HG03103 (cell line): ENCODE results near the gene GSS.

Experiments used
- ATAC-seq: cut with Tn5 transposase; IDR thresholded peaks from one replicate; pipeline ENCODE4 v1.9.1; 2021; ENCODE audit warnings: low read depth; ENCODE audit not compliant: unreplicated experiment

The GSS gene

DNA sequence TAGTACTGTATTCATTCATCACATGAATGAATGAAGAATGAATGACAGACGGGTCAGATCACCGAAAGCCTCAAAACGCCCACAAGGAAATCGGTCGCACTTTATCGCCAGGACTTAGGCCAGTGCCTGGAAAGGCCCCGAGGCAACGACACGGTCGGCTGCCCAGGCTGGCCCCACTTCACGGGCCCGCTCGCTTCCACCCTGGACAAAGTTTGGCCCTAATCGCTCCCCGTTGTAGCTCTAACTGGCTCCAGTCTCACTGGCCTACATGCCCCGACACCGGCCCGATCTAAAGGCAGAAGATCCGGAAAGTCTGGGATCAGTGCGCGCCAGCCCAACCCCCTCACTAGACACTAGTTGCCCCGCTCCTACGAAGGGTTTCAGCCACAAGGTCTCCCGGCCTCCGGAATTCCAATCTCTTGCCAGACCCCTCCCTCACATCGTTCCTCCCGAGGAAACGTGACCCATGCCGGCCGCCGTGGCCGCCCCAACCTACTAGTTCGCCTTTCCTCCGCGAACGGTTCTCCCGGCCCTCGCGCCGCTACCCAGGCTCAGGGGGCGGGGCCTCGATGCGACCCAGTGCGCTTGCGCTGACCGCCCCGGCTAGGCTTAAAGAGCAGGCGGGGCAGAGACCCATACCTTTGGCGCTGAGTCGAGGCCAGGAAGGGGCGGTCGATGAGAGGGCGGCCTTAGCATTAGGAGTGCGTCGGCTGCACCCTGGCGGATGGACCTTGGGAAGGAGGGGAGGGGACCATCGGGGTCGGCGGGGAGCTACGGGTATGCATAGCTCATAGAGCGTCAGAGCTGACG, at the start of gene GSS, which contains the start of gene MYH7B:
TSS of gene GSS (minus strand) at position 576 of the 810 bp plus-strand sequence. CDS start 3,954 bp downstream, outside the sequence.
TSS of gene MYH7B (plus strand) at position 638 of the 810 bp plus-strand sequence. CDS start 22,138 bp downstream, outside the sequence.
- ATAC-seq, result peak; percentile 81

- ATAC-seq, result no peak
Measured at GRCh38 chr20:35004749-35005462, 49.3 kb upstream of the GSS start.

GRCh38 chr20:35004051-35004725, 48.6 kb upstream of the GSS start:
- no peak for ATAC-seq

DNA sequence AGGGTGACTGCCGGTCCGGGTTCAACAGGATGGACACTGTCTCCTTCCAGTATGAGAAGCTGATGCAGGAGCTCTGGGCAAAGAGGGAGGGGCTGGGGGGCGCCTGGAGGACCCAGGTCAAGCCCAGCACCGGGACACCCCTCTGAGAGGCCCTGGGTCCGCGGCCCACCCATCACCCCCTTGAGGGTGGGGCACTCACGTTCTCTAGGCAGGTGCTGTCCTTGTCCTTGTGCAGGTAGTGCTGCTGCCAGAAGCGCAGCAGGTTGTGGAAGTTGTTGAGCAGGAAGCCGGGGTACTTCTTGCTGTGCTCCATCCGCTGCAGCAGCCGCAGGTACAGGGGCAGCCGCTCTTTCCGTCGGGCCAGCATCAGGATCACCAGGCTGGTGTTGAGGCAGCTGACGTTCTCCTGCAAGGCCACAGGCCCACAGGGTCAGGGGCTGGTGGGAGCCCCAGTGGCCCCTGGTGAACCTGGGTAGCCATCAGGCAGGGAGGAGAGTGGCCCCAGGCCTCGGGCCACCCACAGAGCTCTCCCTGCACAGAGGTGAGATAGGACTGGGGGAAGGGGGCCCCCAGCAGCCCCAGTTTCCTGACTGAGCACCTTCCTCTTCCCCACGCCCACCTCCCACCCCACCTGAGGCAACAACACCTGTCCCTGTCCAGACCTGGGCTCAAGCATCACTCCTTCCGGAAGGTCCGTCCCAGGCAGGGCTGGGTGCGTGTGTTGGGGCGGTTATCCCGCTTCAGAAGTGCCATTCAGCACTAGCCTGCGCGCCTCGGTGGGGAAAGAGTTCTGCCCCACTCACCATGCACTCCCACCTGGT, 47.8 kb upstream of the GSS start:
- no peak for ATAC-seq

- ATAC-seq, result no peak
Measured at GRCh38 chr20:35002426-35003210, 47.0 kb upstream of the GSS start.

DNA sequence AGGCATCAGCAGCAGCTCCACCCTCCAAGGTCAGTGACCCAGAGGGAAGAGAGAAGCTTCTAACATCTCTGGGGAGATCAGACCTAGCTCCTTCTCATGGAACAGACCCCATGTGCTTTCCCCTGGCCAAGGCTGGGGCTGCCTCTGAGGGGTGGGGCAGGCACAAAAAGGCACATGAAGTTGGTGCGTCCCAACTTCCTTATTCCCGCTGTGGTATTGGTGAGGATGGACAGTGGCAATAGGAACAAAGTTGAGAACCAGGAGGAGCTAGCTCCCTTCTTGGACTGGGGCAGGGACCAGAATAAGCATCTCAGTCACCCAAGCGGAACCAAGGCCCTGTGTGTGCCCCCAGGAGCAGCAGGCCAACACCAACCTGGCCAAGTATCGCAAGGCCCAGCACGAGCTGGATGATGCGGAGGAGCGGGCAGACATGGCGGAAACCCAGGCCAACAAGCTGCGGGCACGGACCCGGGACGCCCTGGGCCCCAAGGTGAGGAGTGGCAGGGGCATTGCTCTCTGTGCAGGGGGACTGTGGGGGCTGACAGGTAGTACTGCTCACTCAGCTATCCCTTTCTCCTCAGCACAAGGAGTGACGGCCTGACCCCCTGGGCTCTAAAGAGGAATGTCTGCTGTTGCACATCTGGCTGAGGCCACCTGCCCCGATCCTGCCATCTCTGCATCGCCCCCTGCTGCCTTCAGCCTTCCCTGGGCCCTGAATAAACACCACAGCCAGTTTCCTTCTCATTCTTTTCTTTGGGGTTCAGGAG, 46.2 kb upstream of the GSS start:
- ATAC-seq, result no peak

GRCh38 chr20:35000922-35001595, 45.5 kb upstream of the GSS start:
- ATAC-seq, result no peak

DNA sequence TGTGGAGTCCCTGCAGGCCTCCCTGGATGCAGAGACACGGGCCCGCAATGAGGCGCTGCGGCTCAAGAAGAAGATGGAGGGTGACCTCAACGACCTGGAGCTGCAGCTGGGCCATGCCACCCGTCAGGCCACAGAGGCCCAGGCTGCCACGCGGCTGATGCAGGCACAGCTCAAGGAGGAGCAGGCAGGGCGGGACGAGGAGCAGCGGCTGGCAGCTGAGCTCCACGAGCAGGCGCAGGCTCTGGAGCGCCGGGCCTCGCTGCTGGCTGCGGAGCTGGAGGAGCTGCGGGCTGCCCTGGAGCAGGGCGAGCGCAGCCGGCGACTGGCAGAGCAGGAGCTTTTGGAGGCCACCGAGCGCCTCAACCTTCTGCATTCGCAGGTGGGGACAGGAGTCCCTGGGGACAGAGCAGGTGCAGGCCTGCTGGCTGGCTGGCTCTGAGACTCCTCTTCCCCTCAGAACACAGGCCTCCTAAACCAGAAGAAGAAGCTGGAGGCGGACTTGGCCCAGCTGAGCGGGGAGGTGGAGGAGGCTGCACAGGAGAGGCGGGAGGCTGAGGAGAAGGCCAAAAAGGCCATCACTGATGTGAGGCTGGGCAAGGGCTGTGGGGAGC, 44.8 kb upstream of the GSS start:
- ATAC-seq, result no peak

- ATAC-seq, result no peak
Measured at GRCh38 chr20:34999782-35000181, 44.2 kb upstream of the GSS start.

GRCh38 chr20:34999021-34999451, 43.4 kb upstream of the GSS start:
- no peak for ATAC-seq

DNA sequence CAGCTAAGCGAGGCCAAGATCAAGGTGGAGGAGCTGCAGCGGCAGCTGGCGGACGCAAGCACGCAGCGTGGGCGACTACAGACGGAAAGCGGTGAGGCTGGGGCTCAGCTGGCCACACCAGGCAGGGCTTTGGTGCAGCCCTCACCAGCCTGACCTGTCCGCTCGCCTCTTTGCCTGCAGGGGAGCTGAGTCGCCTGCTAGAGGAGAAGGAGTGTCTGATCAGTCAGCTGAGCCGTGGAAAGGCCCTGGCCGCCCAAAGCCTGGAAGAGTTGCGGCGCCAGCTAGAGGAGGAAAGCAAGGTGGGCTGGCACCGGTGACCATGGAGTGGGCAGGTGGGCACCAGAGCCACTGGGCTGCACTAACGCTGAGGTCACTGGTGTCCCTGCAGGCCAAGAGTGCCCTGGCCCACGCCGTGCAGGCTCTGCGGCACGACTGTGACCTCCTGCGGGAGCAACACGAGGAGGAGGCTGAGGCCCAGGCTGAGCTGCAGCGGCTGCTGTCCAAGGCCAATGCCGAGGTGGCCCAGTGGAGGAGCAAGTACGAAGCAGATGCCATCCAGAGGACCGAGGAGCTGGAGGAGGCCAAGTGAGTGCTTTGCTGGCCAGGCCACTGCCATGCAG, 42.8 kb upstream of the GSS start:
- no peak for ATAC-seq

- no peak for ATAC-seq
Measured at GRCh38 chr20:34997774-34998173, 42.2 kb upstream of the GSS start.

GRCh38 chr20:34997131-34997561, 41.5 kb upstream of the GSS start:
- ATAC-seq, result no peak

DNA sequence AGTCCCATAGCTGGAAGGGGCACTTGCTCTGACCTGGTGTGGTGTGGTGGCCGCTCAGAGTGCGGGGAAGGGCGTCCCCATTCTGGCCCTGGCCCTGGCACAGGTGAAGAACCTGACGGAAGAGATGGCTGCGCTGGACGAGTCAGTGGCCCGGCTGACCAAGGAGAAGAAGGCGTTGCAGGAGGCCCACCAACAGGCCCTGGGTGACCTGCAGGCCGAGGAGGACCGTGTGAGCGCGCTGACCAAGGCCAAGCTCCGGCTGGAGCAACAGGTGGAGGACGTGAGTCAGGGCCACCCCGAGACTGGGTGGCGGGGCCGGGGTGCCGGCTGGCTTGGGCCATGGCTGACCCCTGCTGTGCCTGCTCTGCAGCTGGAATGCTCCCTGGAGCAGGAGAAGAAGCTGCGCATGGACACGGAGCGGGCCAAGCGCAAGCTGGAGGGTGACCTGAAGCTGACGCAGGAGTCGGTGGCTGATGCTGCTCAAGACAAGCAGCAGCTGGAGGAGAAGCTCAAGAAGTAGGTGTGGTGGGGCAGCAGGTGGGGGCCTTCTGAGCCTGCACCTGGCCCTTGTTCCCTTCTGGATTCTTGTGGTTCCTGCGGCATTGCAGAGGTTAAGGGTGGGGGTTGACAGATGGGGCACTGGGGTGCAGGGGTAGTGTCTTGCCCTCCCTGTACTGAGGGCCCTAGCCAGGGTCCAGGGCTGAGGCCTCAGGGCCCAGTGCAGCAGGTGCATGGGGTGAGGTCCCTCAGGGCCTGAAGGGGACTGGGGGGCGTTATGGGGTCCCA, 40.8 kb upstream of the GSS start:
- ATAC-seq, result no peak

- ATAC-seq, result no peak
Measured at GRCh38 chr20:34995696-34996095, 40.1 kb upstream of the GSS start.

GRCh38 chr20:34995192-34995591, 39.6 kb upstream of the GSS start:
- ATAC-seq, result no peak
